Spleen (tissue), 11 donors: ENCODE results near the gene TMEM163. TPM values are rescaled to one million over a fixed set of nuclear protein-coding genes. Genes with fewer than 3 reads are reported as not detected.

ENCODE experiments used
- DNase-seq: peaks from one replicate; pipeline ENCODE4 v3.0.0-alpha.2; 2020
- H3K27ac ChIP-seq, 8 donors: fragments of 200-600 bp; sonication (generic) in 7 of 8; 1 replicate in 4 of 8; 2 replicates in 4 of 8; pipeline versions ENCODE4 v1.5.0 to v1.8.0; 2016 to 2021; ENCODE audit warnings: inconsistent platforms in 4 of 8, mild to moderate bottlenecking in 4 of 8, moderate library complexity in 1 of 8
- H3K27me3 ChIP-seq, 7 donors: fragments of 200-600 bp; sonication (generic) in 6 of 7; replicated peaks in 1 of 7; 1 replicate in 4 of 7; 2 replicates in 3 of 7; pipeline versions ENCODE4 v1.5.0 to v1.8.0; 2016 to 2021; ENCODE audit warnings: inconsistent platforms in 3 of 7, mild to moderate bottlenecking in 1 of 7
- H3K36me3 ChIP-seq, 6 donors: fragments of 200-600 bp; sonication (generic) in 5 of 6; 1 replicate in 4 of 6; 2 replicates in 2 of 6; pipeline versions ENCODE4 v1.5.0 to v1.8.0; 2016 to 2021; ENCODE audit warnings: inconsistent platforms in 2 of 6
- H3K4me1 ChIP-seq, 6 donors: fragments of 200-600 bp; sonication (generic) in 5 of 6; 1 replicate in 3 of 6; 2 replicates in 3 of 6; pipeline versions ENCODE4 v1.5.0 to v1.8.0; 2016 to 2021; ENCODE audit warnings: inconsistent platforms in 3 of 6
- H3K4me3 ChIP-seq, 8 donors: fragments of 200-600 bp; sonication (generic) in 7 of 8; 1 replicate in 4 of 8; 2 replicates in 4 of 8; pipeline versions ENCODE4 v1.5.0 to v1.8.0; 2016 to 2021; ENCODE audit warnings: inconsistent platforms in 4 of 8, mild to moderate bottlenecking in 4 of 8, moderate library complexity in 2 of 8
- H3K9me3 ChIP-seq, 8 donors: fragments of 200-600 bp; sonication (generic) in 7 of 8; 1 replicate in 4 of 8; 2 replicates in 4 of 8; pipeline versions ENCODE4 v1.5.0 to v1.8.0; 2016 to 2021; ENCODE audit warnings: inconsistent platforms in 4 of 8
- CTCF ChIP-seq, 11 experiments: fragments of 200-600 bp in 7 of 11; fragments of 450-650 bp in 4 of 11; sonication (generic) in 4 of 11; IDR thresholded peaks in 8 of 11; conservative IDR thresholded peaks in 3 of 11; 1 replicate in 7 of 11; 2 replicates in 4 of 11; pipeline versions ENCODE4 v1.4.0 to v1.8.0; 2016 to 2021; ENCODE audit warnings: antibody characterized with exemption in 11 of 11, inconsistent platforms in 4 of 11, mild to moderate bottlenecking in 1 of 11
- POLR2A ChIP-seq, 3 donors: fragments of 450-650 bp; IDR thresholded peaks; one replicate each; pipeline ENCODE4 v1.5.1; 2017; ENCODE audit warnings: antibody characterized with exemption in 3 of 3, mild to moderate bottlenecking in 1 of 3
- POLR2AphosphoS5 ChIP-seq, 3 donors: sonication (generic); formaldehyde crosslinking; IDR thresholded peaks; one replicate each; pipeline ENCODE4 v1.5.1; 2017; ENCODE audit warnings: antibody characterized with exemption in 3 of 3
- WGBS, 5 donors: extraction: QIAGEN DNeasy Blood & Tissue Kit in 3 of 5; methylation state at CpG; one replicate each; pipeline versions ENCODE4 v1.1.5 to v1.1.7; 2013 to 2018; 5-methylcytosine and 5-hydroxymethylcytosine counted together
- intact Hi-C: fragments of 100-400 bp; cut with DNase I; formaldehyde crosslinking; loops from one replicate; pipeline ENCODE4 v1.15.0; 2023; ENCODE audit warnings: low total_unique reads
- polyA plus RNA-seq, 3 donors: library from polyadenylated mRNA; stranded (reverse); fragments of 200-250 nt; gene quantifications; one replicate each; pipeline ENCODE4 v1.2.1, GENCODE V29; 2013
- total RNA-seq, 7 donors: library from RNA; depleted of rRNA in 3 of 7; stranded (reverse); fragments of >200 nt in 3 of 7; fragmentation: NEBNext Ultra II Directional in 4 of 7; extraction: Animal tissue kit (Norgen Biotek cat#: 25700) in 4 of 7; gene quantifications; one replicate each; pipeline versions ENCODE4 v1.1.0 to v1.2.1, GENCODE V29; 2016 to 2021
- donor health status: healthy with polysubstance abuse.
- donor health status: DM: no; HTN: no; CAD: no; lungs with moderate emphysema.
- donor health status: DM: no; HTN: no; CAD: no.
- donor health status: Bipolar disorder and iron deficiency.
- donor health status: healthy.
- donor health status: DM: no; HTN: no; CAD: no.
- donor health status: DM: yes; HTN: yes; CAD: no.

TMEM163 gene
- total and polyA plus RNA-seq, 10 donors: 2.4 to 12.5 (median 3.7) TPM

GRCh38 chr2:134718023-134718816 is 580 bp downstream of the TMEM163 start:
- no peaks in the 10 kb centered on the region for H3K9me3 ChIP-seq
- peak; percentile 80 for DNase-seq
- peaks cover 7 to 32% (median 18%) of the 10 kb centered on the region in 6 donors for H3K4me1 ChIP-seq
- no peaks in the 10 kb centered on the region for H3K36me3 ChIP-seq
- no peak for TF ChIP-seq CTCF (IDR thresholded peaks at IDR 0.05 in 8 of 11, conservative IDR thresholded peaks at IDR 0.05 in 3 of 11)
- no peak for TF ChIP-seq POLR2AphosphoS5 (IDR thresholded peaks at IDR 0.05)
- no peak for TF ChIP-seq POLR2A (IDR thresholded peaks at IDR 0.05)
- H3K27ac ChIP-seq: peak overlapping the region in 1 of 8 donors; percentile 65
- WGBS, 5 donors: 1 to 5% (median 1%) methylated on average over 24 to 91 of the region's 91 CpGs
- peaks cover 4 to 88% (median 40%) of the 10 kb centered on the region in 7 donors for H3K27me3 ChIP-seq
- H3K4me3 ChIP-seq: peak overlapping the region; percentile 25 to 74 (median 46)
- intact Hi-C loops: no loop called here

DNA sequence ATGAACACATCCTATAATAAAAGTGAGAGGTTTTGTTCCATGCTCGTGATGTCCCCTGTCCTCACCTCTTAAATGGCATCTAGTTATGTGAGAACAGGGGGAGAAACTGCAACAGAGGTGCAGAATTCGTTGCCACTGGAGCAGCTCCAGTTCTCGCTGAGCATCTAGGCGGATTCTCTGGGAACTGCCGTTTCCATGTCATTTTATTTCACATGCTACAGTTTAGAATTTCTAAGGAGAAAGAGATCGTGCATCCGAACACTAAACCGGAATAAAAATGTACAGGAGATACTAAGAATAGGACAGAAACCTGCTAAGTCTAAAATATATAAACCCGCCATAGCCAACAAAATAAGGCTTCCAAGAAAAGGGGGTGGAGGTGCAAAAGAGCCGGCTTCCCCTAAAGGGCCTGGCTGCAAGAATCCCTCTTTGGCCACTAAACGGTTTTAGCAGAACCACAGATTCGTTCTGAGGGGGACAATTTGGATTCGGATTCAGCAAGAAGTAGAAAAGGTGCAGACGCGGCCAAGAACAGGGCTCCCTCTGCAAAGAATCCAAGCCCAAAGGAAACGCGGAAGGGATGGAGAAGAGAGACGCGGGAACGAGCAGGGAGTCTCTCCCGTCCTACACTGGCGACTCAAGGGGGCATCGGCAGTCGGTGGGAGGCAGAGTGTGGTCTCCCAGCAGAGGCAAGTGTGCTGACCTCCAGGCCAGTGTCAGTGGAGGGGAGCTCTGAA is 1.3 kb downstream of the TMEM163 start:
- Histone ChIP-seq H3K4me3 (peak overlapping the region in 7 of 8 donors; percentile 25 to 74 (median 47)), H3K9me3 (no peaks in the 10 kb centered on the region), H3K27ac (peak overlapping the region in 1 of 8 donors; percentile 65), H3K27me3 (peaks cover 4 to 95% (median 40%) of the 10 kb centered on the region in 7 donors), H3K4me1 (peaks cover 7 to 40% (median 18%) of the 10 kb centered on the region in 6 donors), H3K36me3 (no peaks in the 10 kb centered on the region)
- WGBS, 5 donors: 27 to 41% (median 38%) methylated on average over 24 of the region's 24 CpGs
- TF ChIP-seq CTCF (IDR thresholded peaks at IDR 0.05 in 8 of 11, conservative IDR thresholded peaks at IDR 0.05 in 3 of 11) (no peak), POLR2AphosphoS5 (IDR thresholded peaks at IDR 0.05) (no peak), POLR2A (IDR thresholded peaks at IDR 0.05) (no peak)
- intact Hi-C loops: no loop called here
- DNase-seq: no peak

GRCh38 chr2:134716721-134717243 is 2.0 kb downstream of the TMEM163 start:
- no peak overlapping the region for H3K27ac ChIP-seq
- intact Hi-C loops: no loop called here
- H3K27me3 ChIP-seq: peaks cover 4 to 98% (median 40%) of the 10 kb centered on the region in 7 donors
- H3K36me3 ChIP-seq: no peaks in the 10 kb centered on the region
- TF ChIP-seq POLR2AphosphoS5 (IDR thresholded peaks at IDR 0.05): no peak
- no peak for TF ChIP-seq POLR2A (IDR thresholded peaks at IDR 0.05)
- no peak for TF ChIP-seq CTCF (IDR thresholded peaks at IDR 0.05 in 8 of 11, conservative IDR thresholded peaks at IDR 0.05 in 3 of 11)
- H3K9me3 ChIP-seq: no peaks in the 10 kb centered on the region
- DNase-seq: no peak
- no peak overlapping the region for H3K4me3 ChIP-seq
- 71 to 81% (median 78%) methylated on average over 8 of the region's 8 CpGs for WGBS, 5 donors
- peaks cover 7 to 44% (median 18%) of the 10 kb centered on the region in 6 donors for H3K4me1 ChIP-seq
